ENCODE measurements around the gene WDFY3.

GRCh38 chr4:84808332-84808731, 158.2 kb downstream of the WDFY3 start:
- TF ChIP-seq CTCF (IDR thresholded peaks at IDR 0.05 in 8 of 11, conservative IDR thresholded peaks at IDR 0.05 in 3 of 11) (no peak), POLR2A (IDR thresholded peaks at IDR 0.05) (no peak)

Data from spleen (tissue), 7 donors.